ENCODE data around the gene DHRS13. TPM values are rescaled to one million over a fixed set of nuclear protein-coding genes. Genes with fewer than 3 reads are reported as not detected.

Gene DHRS13
- total and polyA plus RNA-seq, 10 of the 15 experiments (the other 5 are each of a cell fraction or from before 2014, with no cell fraction given), result 0.18 to 55.2 (median 31.3) TPM; not detected in 1

GRCh38 chr17:28882154-28882895, 20.6 kb downstream of the DHRS13 start:
- ChIA-PET SMC1A (ENCODE audit: uncharacterized antibody, unreplicated experiment) (interaction anchor here (1.4 kb wide), 2 partner anchors 14 to 33 kb away, joined by 3 to 4 read pairs; no protein-coding TSS in a partner anchor), POLR2A (interaction anchor here (0.5 to 1.8 kb wide), 4 partner anchors 10 to 52 kb away, joined by 3 to 9 read pairs (median 6); no protein-coding TSS in a partner anchor), CTCF (interaction anchor here (0.6 to 2.3 kb wide), 2 partner anchors 119 to 1440 kb away, joined by 3 to 8 read pairs; no protein-coding TSS in a partner anchor), RAD21 (ENCODE audit: unreplicated experiment) (interaction anchor here (1.4 to 1.6 kb wide), 2 partner anchors 10 to 155 kb away, joined by 3 to 6 read pairs; no protein-coding TSS in a partner anchor)
- Histone ChIP-seq H3K9ac (ENCODE audit: control insufficient read depth, insufficient read depth, low read length) (no peak overlapping the region), H3K27ac (ENCODE audit: control insufficient read depth, insufficient read depth) (no peak overlapping the region), H3K4me3 (no peak overlapping the region), H3K79me2 (ENCODE audit: control insufficient read depth, insufficient read depth, low read length) (no peaks in the 10 kb centered on the region), H3K36me3 (ENCODE audit: control insufficient read depth in 2 of 2, insufficient read depth in 2 of 2, low read length in 1 of 2) (peaks cover 9 to 33% of the 10 kb centered on the region in 2 experiments; a peak in 3 of 4 replicates), H3K4me1 (ENCODE audit: control insufficient read depth, insufficient read depth, low read length) (peaks cover 1% of the 10 kb centered on the region), H2AFZ (ENCODE audit: control insufficient read depth, low read depth, low read length) (no peak overlapping the region), H3K9me3 (replicated peaks; ENCODE audit: control insufficient read depth, insufficient read depth, low read length) (no peaks in the 10 kb centered on the region), H3K4me2 (ENCODE audit: control insufficient read depth, insufficient read depth) (no peak overlapping the region), H4K20me1 (ENCODE audit: control insufficient read depth, insufficient read depth) (no peaks in the 10 kb centered on the region; the same call in 1 of the 2 replicates), H3K27me3 (replicated peaks in 1 of 2; ENCODE audit: control insufficient read depth in 2 of 2, insufficient read depth in 2 of 2, low read length in 1 of 2) (no peaks in the 10 kb centered on the region)
- intact Hi-C loops (cut with micrococcal nuclease; ENCODE audit: unreplicated experiment), result no loop called here
- no TSS peak for BruUV-seq (replicated peaks)
- TF ChIP-seq IRF4 (IDR thresholded peaks at IDR 0.05; ENCODE audit: low read depth, low read length) (no peak), E4F1 (IDR thresholded peaks at IDR 0.05; ENCODE audit: borderline replicate concordance, partially characterized antibody) (no peak), CREM (IDR thresholded peaks at IDR 0.05; ENCODE audit: low read depth) (no peak), KDM1A (IDR thresholded peaks at IDR 0.05; ENCODE audit: borderline replicate concordance) (no peak), ZBTB40 (IDR thresholded peaks at IDR 0.05; ENCODE audit: borderline replicate concordance) (no peak), SUPT20H (IDR thresholded peaks at IDR 0.05; ENCODE audit: borderline replicate concordance, control insufficient read depth, low read depth, low read length) (no peak), CHD4 (IDR thresholded peaks at IDR 0.05) (no peak), NKRF (conservative IDR thresholded peaks at IDR 0.05) (no peak), TCF12 (IDR thresholded peaks at IDR 0.05; ENCODE audit: low read depth, low read length) (no peak), ATF7 (IDR thresholded peaks at IDR 0.05; ENCODE audit: low read depth) (no peak), ZNF274 (IDR thresholded peaks at IDR 0.05; ENCODE audit: insufficient read depth, insufficient read length) (no peak), EP300 (IDR thresholded peaks at IDR 0.05; ENCODE audit: borderline replicate concordance in 1 of 2, control insufficient read depth in 1 of 2, low read depth in 2 of 2, low read length in 2 of 2) (no peak)
- in situ Hi-C loops (cut with MboI), result loop anchor here (25.0 kb wide), 1 partner anchor 1395 kb away; no protein-coding TSS in a partner anchor
- DNase-seq (ENCODE audit: low read depth, low spot score) (no peak), ATAC-seq (no peak), FAIRE-seq (no peak)
- 80% methylated on average over 18 of the region's 18 CpGs for WGBS (ENCODE audit: insufficient coverage, insufficient replicate concordance, low lambda C conversion rate, missing lambda C conversion rate)

Measured in GM12878 (cell line).